DND-41 (cell line): Measurements from ENCODE around the gene INAFM2.

Experiments
- ATAC-seq: fragments of 200-7000 bp; cut with Tn5 transposase; 3 replicates; pipeline ENCODE4 v1.9.1; 2021; ENCODE audit warnings: low read depth; ENCODE audit not compliant: insufficient read depth
- DNase-seq: peaks from one replicate; pipeline ENCODE4 v3.0.0-alpha.2; 2020
- H2AFZ ChIP-seq: 2 replicates; pipeline ENCODE4 v1.6.0; 2012; ENCODE audit warnings: low read depth, low read length
- H3K27ac ChIP-seq: 2 replicates; pipeline ENCODE4 v1.5.1; 2012; ENCODE audit warnings: low read length, inconsistent platforms
- H3K27me3 ChIP-seq: fragments of 200-600 bp; sonication (generic); 2 replicates; pipeline ENCODE4 v1.6.0; 2012; ENCODE audit warnings: low read length, mild to moderate bottlenecking, inconsistent platforms; ENCODE audit not compliant: insufficient read depth, poor library complexity
- H3K36me3 ChIP-seq: 2 replicates; pipeline ENCODE4 v1.5.1; 2012; ENCODE audit warnings: low read length, inconsistent platforms; ENCODE audit not compliant: insufficient read depth
- H3K4me1 ChIP-seq: 2 replicates; pipeline ENCODE4 v1.5.1; 2012; ENCODE audit warnings: mild to moderate bottlenecking, low read length; ENCODE audit not compliant: insufficient read depth
- H3K4me2 ChIP-seq: 2 replicates; pipeline ENCODE4 v1.6.0; 2012; ENCODE audit warnings: mild to moderate bottlenecking, moderate library complexity, low read length, inconsistent platforms; ENCODE audit not compliant: insufficient read depth
- H3K4me3 ChIP-seq, 2 experiments: fragments of 200-600 bp in 1 of 2; shearing (Covaris generic) in 1 of 2; 2 replicates each; pipeline ENCODE4 v1.5.1; 2012 to 2016; ENCODE audit warnings: inconsistent platforms in 2 of 2, low read length in 2 of 2, mild to moderate bottlenecking in 2 of 2, low read depth in 1 of 2, moderate library complexity in 1 of 2
- H3K79me2 ChIP-seq: 2 replicates; pipeline ENCODE4 v1.6.0; 2012; ENCODE audit warnings: low read length, inconsistent platforms; ENCODE audit not compliant: insufficient read depth
- H3K9ac ChIP-seq: 2 replicates; pipeline ENCODE4 v1.6.0; 2012; ENCODE audit warnings: low read depth, mild to moderate bottlenecking, inconsistent platforms, low read length, moderate library complexity
- H3K9me3 ChIP-seq: 2 replicates; pipeline ENCODE4 v1.5.1; 2012; ENCODE audit warnings: low read length, moderate library complexity, mild to moderate bottlenecking, inconsistent platforms; ENCODE audit not compliant: insufficient read depth, severe bottlenecking
- H4K20me1 ChIP-seq: 2 replicates; pipeline ENCODE4 v1.6.0; 2012; ENCODE audit warnings: low read length; ENCODE audit not compliant: insufficient read depth
- EZH2 ChIP-seq: IDR thresholded peaks from 3 replicates; pipeline ENCODE4 v1.6.1; 2012; ENCODE audit warnings: borderline replicate concordance, low read depth, mild to moderate bottlenecking, moderate library complexity, low read length, inconsistent platforms; ENCODE audit not compliant: severe bottlenecking
- TF ChIP-seq, protein P1 (sequence below): IDR thresholded peaks from 2 replicates; pipeline ENCODE4 v1.5.1; 2012; ENCODE audit warnings: borderline replicate concordance, low read length, moderate library complexity, mild to moderate bottlenecking; ENCODE audit not compliant: poor library complexity, severe bottlenecking; ENCODE audit errors: extremely low read depth

The INAFM2 gene

DNA sequence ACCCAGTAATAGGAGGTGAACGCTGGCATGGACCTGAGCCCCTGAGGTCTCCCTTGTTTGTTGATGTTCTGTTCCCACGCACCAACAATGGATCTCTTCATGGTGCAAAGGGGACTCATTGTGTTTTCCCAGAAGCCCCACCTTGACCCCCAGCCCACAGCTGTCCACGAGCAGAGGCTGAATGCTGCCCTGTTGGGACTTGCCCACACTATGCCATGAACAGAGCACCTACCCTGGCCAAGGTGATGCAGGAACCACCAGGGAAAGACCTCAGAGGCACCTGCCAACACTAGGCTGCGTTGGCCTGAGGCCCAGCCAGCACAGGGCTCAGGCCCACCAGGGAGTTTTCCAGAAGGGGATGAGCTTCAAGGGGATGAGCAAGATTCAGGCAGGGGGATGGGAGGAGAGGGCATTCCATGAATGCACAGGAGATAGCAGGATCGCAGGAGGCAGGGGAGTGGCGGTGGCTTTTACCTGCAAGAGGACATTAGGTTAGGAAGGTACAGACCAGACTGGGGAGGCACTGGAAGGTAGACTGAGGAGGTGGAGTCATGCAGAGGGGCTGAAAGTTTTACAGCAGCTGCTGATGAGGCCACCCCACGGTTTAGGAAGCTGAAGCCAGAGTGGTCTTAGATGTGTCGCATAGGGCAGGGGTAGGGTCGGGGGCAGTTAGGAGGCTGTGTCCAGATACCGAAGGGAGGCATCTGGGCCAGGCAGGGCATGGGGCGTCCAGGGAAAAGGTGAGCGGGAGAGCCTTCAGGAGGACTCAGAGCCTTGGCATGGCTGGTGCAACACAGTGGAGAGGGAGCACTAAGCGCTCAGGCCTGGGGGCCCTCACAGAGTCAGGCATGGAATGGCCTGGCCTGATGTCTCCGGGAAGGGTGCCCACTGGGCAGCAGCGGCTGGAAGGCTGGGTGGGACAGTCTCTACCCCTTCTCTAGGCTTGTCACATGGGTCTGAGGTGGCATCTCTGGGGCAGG is 23.4 kb downstream of the INAFM2 start:
- no peak overlapping the region for H3K9ac ChIP-seq
- no peaks in the 10 kb centered on the region for H3K27me3 ChIP-seq
- no peak for TF ChIP-seq EZH2
- TF ChIP-seq, protein P1, sequence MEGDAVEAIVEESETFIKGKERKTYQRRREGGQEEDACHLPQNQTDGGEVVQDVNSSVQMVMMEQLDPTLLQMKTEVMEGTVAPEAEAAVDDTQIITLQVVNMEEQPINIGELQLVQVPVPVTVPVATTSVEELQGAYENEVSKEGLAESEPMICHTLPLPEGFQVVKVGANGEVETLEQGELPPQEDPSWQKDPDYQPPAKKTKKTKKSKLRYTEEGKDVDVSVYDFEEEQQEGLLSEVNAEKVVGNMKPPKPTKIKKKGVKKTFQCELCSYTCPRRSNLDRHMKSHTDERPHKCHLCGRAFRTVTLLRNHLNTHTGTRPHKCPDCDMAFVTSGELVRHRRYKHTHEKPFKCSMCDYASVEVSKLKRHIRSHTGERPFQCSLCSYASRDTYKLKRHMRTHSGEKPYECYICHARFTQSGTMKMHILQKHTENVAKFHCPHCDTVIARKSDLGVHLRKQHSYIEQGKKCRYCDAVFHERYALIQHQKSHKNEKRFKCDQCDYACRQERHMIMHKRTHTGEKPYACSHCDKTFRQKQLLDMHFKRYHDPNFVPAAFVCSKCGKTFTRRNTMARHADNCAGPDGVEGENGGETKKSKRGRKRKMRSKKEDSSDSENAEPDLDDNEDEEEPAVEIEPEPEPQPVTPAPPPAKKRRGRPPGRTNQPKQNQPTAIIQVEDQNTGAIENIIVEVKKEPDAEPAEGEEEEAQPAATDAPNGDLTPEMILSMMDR = no peak
- no peaks in the 10 kb centered on the region for H3K79me2 ChIP-seq
- no peak overlapping the region for H2AFZ ChIP-seq
- H3K27ac ChIP-seq = no peak overlapping the region
- H3K4me1 ChIP-seq = peaks cover 3% of the 10 kb centered on the region; the same call in 1 of the 2 replicates
- DNase-seq (no peak), ATAC-seq (no peak)
- H3K9me3 ChIP-seq = no peaks in the 10 kb centered on the region
- no peak overlapping the region for H3K4me2 ChIP-seq
- H4K20me1 ChIP-seq = no peaks in the 10 kb centered on the region
- H3K36me3 ChIP-seq = no peaks in the 10 kb centered on the region
- no peak overlapping the region for H3K4me3 ChIP-seq

DNA sequence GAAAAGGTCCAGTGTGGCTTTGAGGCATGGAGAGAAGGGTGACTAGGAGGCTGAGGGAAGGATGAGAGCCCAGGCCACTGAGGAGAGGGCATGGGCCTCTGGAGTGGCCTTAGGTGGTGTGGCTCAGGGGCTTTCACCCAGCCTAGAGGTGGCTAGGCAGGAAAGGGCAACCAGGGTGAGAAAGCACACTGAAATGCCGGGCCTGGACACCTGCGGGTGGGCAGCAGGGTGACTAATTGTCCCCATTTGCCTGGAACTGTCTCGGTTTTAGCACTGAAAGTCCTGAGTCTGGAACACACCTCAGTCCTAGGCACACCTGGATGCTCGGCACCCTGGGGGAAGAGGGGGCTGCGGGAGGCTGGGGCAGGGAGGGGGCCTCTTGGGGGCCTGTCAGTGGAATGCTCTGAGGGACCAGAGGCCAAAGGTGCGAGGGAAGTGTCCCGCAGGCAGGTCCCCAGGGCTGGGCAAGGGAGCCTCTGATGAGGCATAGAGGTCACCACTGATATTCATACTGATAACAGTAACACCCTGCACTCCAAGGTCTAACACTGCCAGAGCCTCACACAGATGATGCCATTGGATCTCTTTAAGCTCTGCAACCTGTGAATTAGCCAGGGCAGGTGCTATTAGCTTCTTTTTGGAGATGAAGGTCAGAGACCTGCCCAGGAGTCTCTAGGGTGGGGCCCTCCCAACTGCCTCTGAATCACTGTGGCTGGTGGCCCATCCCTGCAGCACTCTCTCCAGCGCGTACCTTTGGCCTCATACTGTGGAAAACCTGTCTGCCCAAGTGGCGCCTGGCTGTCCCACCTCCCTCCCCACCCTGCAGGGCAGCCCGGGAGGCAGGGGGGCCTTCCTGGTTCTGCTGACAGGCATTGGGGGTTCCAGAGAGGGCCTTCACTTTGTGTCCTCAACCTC is 24.3 kb downstream of the INAFM2 start:
- no peak overlapping the region for H3K4me3 ChIP-seq
- no peaks in the 10 kb centered on the region for H3K79me2 ChIP-seq
- no peaks in the 10 kb centered on the region for H3K36me3 ChIP-seq
- peaks cover 3% of the 10 kb centered on the region; the same call in 1 of the 2 replicates for H3K4me1 ChIP-seq
- no peaks in the 10 kb centered on the region for H3K9me3 ChIP-seq
- TF ChIP-seq, protein P1 = no peak
- no peak for TF ChIP-seq EZH2
- no peaks in the 10 kb centered on the region for H3K27me3 ChIP-seq
- DNase-seq (no peak), ATAC-seq (no peak)
- H4K20me1 ChIP-seq = no peaks in the 10 kb centered on the region
- H3K4me2 ChIP-seq = no peak overlapping the region
- no peak overlapping the region for H2AFZ ChIP-seq
- no peak overlapping the region for H3K9ac ChIP-seq
- H3K27ac ChIP-seq = no peak overlapping the region

DNA sequence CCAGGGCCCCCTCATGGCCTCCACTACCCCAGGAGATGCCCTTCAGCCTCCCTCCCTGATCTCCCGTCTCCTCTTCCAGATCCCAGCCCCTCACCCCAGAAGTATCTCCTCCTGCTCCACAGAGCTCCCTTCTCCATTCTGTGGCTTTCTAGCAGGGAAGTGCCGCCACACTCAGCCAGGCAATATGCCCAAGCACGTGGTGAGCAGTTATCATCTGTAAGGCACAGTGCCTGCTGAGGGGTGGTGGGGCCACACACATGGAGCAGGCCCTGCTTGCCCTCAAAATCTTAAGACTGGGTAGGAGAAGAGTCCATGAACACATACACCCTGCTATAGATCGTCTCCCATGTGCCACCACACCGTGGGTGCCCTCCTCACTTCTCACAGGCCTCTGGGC is 25.0 kb downstream of the INAFM2 start:
- TF ChIP-seq, protein P1 = no peak
- no peak for TF ChIP-seq EZH2
- H3K27me3 ChIP-seq = no peaks in the 10 kb centered on the region
- no peaks in the 10 kb centered on the region for H3K9me3 ChIP-seq
- no peaks in the 10 kb centered on the region for H4K20me1 ChIP-seq
- no peak overlapping the region for H3K9ac ChIP-seq
- no peak overlapping the region for H2AFZ ChIP-seq
- ATAC-seq (no peak), DNase-seq (no peak)
- no peak overlapping the region for H3K27ac ChIP-seq
- H3K4me3 ChIP-seq = no peak overlapping the region
- no peaks in the 10 kb centered on the region for H3K36me3 ChIP-seq
- H3K79me2 ChIP-seq = no peaks in the 10 kb centered on the region
- H3K4me2 ChIP-seq = no peak overlapping the region
- peaks cover 3% of the 10 kb centered on the region; the same call in 1 of the 2 replicates for H3K4me1 ChIP-seq
